Calu3 (cell line): Measurements from ENCODE around the gene GARS1. TPM values are rescaled to one million over a fixed set of nuclear protein-coding genes. Genes with fewer than 3 reads are reported as not detected.

ENCODE experiments used
- BruUV-seq: library from RNA; stranded (reverse); fragments of 400-500 nt; replicated peaks from 2 replicates; lab custom pipeline; 2021; lab: Mats Ljungman, UMichigan
- CTCF ChIA-PET: fragments of 300-600 bp; sonication (Branson Sonifier 250); formaldehyde crosslinking; loops from one replicate; lab custom pipeline; 2022; ENCODE audit warnings: antibody characterized with exemption; lab: Charles Lee
- DNase-seq: peaks from one replicate; pipeline ENCODE4 v3.0.0; 2022
- H3K27ac Mint-ChIP-seq: one replicate; pipeline ENCODE4 v1.8.0; 2022; ENCODE audit warnings: mixed read lengths; ENCODE audit not compliant: unreplicated experiment
- H3K27me3 Mint-ChIP-seq: one replicate; pipeline ENCODE4 v1.8.0; 2022; ENCODE audit warnings: mixed read lengths; ENCODE audit not compliant: unreplicated experiment
- H3K36me3 Mint-ChIP-seq: one replicate; pipeline ENCODE4 v1.8.0; 2022; ENCODE audit warnings: mild to moderate bottlenecking, moderate library complexity, mixed read lengths; ENCODE audit not compliant: insufficient read depth, unreplicated experiment
- H3K4me1 Mint-ChIP-seq: one replicate; pipeline ENCODE4 v1.8.0; 2022; ENCODE audit warnings: mild to moderate bottlenecking, low read depth, mixed read lengths; ENCODE audit not compliant: unreplicated experiment
- H3K4me3 Mint-ChIP-seq: one replicate; pipeline ENCODE4 v1.8.0; 2022; ENCODE audit warnings: mild to moderate bottlenecking, low read depth, moderate library complexity, mixed read lengths; ENCODE audit not compliant: unreplicated experiment
- H3K9me3 Mint-ChIP-seq: one replicate; pipeline ENCODE4 v1.8.0; 2022; ENCODE audit warnings: low read depth, mixed read lengths; ENCODE audit not compliant: unreplicated experiment
- intact Hi-C: fragments of 100-400 bp; cut with micrococcal nuclease; formaldehyde crosslinking; loops from one replicate; pipeline ENCODE4 v1.10.0; 2022; ENCODE audit not compliant: unreplicated experiment
- total RNA-seq: library from RNA; stranded (reverse); gene quantifications from 2 replicates; pipeline ENCODE4 v1.2.3, GENCODE V29; 2022
- TF ChIP-seq, protein P1 (sequence below): fragments of 200-600 bp; IDR thresholded peaks from one replicate; pipeline ENCODE4 v1.8.0; 2022; ENCODE audit warnings: antibody characterized with exemption; ENCODE audit not compliant: unreplicated experiment

Gene GARS1
- total RNA-seq, 1 experiment from 2014 or later: 283 TPM

DNA sequence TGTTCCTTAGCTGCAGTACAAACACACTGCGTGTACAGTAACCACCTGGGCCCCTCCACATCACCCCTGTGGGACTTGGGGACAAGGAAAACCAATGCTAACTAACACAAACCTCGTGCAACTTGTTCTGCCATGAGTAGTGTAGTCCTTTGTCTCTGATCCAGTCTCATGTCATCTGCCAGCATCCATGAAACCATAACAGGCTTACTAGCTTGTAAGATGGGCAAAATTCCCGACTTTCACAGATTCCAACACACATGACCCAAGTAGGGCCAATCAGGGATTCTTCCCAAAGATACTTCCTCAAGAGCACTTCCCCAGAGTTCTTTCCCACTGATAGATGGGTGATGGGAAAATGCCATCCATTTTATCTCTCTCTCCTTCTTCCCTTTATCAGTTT, 41.1 kb upstream of the GARS1 start:
- intact Hi-C loops: no loop called here

GRCh38 chr7:30555525-30555924, 39.2 kb upstream of the GARS1 start:
- TF ChIP-seq, protein P1, sequence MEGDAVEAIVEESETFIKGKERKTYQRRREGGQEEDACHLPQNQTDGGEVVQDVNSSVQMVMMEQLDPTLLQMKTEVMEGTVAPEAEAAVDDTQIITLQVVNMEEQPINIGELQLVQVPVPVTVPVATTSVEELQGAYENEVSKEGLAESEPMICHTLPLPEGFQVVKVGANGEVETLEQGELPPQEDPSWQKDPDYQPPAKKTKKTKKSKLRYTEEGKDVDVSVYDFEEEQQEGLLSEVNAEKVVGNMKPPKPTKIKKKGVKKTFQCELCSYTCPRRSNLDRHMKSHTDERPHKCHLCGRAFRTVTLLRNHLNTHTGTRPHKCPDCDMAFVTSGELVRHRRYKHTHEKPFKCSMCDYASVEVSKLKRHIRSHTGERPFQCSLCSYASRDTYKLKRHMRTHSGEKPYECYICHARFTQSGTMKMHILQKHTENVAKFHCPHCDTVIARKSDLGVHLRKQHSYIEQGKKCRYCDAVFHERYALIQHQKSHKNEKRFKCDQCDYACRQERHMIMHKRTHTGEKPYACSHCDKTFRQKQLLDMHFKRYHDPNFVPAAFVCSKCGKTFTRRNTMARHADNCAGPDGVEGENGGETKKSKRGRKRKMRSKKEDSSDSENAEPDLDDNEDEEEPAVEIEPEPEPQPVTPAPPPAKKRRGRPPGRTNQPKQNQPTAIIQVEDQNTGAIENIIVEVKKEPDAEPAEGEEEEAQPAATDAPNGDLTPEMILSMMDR: no peak
- intact Hi-C loops: no loop called here
- CTCF ChIA-PET: no interaction called here
- H3K9me3 Mint-ChIP-seq: no peaks in the 10 kb centered on the region
- H3K27ac Mint-ChIP-seq: no peak overlapping the region
- H3K4me1 Mint-ChIP-seq: peaks cover 18% of the 10 kb centered on the region
- peaks cover 6% of the 10 kb centered on the region for H3K36me3 Mint-ChIP-seq
- no peaks in the 10 kb centered on the region for H3K27me3 Mint-ChIP-seq
- no peak overlapping the region for H3K4me3 Mint-ChIP-seq
- DNase-seq: no peak
- no TSS peak for BruUV-seq

More for the DNA sequence above, 41.1 kb upstream of the GARS1 start:
- CTCF ChIA-PET: interaction anchor here (0.6 to 1.0 kb wide), 2 partner anchors 11 to 397 kb away, joined by 3 read pairs; no protein-coding TSS in a partner anchor
- no peak overlapping the region for H3K4me3 Mint-ChIP-seq
- no TSS peak for BruUV-seq
- H3K4me1 Mint-ChIP-seq: peaks cover 38% of the 10 kb centered on the region
- no peak for DNase-seq
- H3K9me3 Mint-ChIP-seq: no peaks in the 10 kb centered on the region
- no peaks in the 10 kb centered on the region for H3K27me3 Mint-ChIP-seq
- peaks cover 6% of the 10 kb centered on the region for H3K36me3 Mint-ChIP-seq
- no peak overlapping the region for H3K27ac Mint-ChIP-seq
- TF ChIP-seq, protein P1: no peak

DNA sequence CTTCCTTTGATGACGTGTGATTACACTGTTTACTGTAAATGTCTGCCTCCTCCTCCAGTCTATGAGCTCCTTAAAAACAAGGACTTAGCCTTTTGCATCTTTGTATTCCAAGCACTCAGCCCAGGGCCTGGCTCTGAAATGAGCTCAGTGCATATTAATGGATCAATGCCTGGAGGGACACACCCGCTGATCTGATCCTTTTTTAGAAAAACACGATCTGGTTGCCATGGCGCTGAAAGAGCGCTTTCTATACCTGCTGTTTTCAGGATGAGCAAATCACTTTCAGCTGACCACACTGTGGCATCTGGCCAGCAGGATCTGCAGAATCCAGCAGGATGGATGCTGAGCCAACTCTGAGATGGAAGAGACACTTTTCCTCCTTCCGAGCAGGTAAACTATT, 37.8 kb upstream of the GARS1 start:
- intact Hi-C loops: no loop called here
- no peak for DNase-seq
- H3K4me1 Mint-ChIP-seq: peaks cover 5% of the 10 kb centered on the region
- TF ChIP-seq, protein P1: no peak
- CTCF ChIA-PET: interaction anchor here (0.5 kb wide), 1 partner anchor 30 kb away, joined by 3 read pairs; no protein-coding TSS in a partner anchor
- peaks cover 3% of the 10 kb centered on the region for H3K36me3 Mint-ChIP-seq
- no peaks in the 10 kb centered on the region for H3K27me3 Mint-ChIP-seq
- BruUV-seq: no TSS peak
- no peak overlapping the region for H3K4me3 Mint-ChIP-seq
- H3K9me3 Mint-ChIP-seq: no peaks in the 10 kb centered on the region
- no peak overlapping the region for H3K27ac Mint-ChIP-seq

DNA sequence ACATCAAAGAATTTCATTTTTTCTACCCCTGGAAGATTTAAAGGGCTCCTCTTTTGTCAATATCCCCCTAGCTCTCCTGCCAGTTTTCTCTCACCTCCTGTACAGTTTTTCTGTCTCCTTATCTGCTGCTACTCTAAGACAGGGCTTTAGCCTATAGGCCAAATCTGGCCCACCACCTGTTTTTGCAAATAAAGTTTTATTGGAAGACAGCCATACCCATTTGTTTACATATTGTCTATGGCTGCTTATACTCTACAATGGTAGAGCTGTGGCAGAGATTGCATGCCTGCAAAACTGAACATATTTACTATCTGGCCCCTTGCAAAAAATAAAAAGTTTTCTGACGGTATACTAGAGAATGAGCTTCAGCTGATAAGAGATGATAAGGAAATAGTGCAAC, 37.4 kb upstream of the GARS1 start:
- peaks cover under 1% of the 10 kb centered on the region for H3K4me1 Mint-ChIP-seq
- H3K9me3 Mint-ChIP-seq: no peaks in the 10 kb centered on the region
- H3K27ac Mint-ChIP-seq: no peak overlapping the region
- H3K27me3 Mint-ChIP-seq: no peaks in the 10 kb centered on the region
- H3K4me3 Mint-ChIP-seq: no peak overlapping the region
- TF ChIP-seq, protein P1: no peak
- BruUV-seq: no TSS peak
- intact Hi-C loops: no loop called here
- no peak for DNase-seq
- no peaks in the 10 kb centered on the region for H3K36me3 Mint-ChIP-seq
- CTCF ChIA-PET: no interaction called here
